ENCODE data around the gene SEC24B.
A peak's percentile ranks its signal among the peaks of the same experiment; 100 is the strongest.
"Not testable (repeated sequence)": the region's sequence is repeated elsewhere in the genome, so short reads cannot be mapped to it uniquely, and the experiment has no call there.

SEC24B gene

GRCh38 chr4:109574443-109574850 is 140.8 kb downstream of the SEC24B start:
- TF ChIP-seq, protein P1, sequence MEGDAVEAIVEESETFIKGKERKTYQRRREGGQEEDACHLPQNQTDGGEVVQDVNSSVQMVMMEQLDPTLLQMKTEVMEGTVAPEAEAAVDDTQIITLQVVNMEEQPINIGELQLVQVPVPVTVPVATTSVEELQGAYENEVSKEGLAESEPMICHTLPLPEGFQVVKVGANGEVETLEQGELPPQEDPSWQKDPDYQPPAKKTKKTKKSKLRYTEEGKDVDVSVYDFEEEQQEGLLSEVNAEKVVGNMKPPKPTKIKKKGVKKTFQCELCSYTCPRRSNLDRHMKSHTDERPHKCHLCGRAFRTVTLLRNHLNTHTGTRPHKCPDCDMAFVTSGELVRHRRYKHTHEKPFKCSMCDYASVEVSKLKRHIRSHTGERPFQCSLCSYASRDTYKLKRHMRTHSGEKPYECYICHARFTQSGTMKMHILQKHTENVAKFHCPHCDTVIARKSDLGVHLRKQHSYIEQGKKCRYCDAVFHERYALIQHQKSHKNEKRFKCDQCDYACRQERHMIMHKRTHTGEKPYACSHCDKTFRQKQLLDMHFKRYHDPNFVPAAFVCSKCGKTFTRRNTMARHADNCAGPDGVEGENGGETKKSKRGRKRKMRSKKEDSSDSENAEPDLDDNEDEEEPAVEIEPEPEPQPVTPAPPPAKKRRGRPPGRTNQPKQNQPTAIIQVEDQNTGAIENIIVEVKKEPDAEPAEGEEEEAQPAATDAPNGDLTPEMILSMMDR (conservative IDR thresholded peaks at IDR 0.05; ENCODE audit: low read depth, low read length), result peak; percentile 33
- DNase-seq (ENCODE audit: low read depth), result no peak
- no peak overlapping the region for H3K4me3 ChIP-seq (ENCODE audit: low read length)

DNA sequence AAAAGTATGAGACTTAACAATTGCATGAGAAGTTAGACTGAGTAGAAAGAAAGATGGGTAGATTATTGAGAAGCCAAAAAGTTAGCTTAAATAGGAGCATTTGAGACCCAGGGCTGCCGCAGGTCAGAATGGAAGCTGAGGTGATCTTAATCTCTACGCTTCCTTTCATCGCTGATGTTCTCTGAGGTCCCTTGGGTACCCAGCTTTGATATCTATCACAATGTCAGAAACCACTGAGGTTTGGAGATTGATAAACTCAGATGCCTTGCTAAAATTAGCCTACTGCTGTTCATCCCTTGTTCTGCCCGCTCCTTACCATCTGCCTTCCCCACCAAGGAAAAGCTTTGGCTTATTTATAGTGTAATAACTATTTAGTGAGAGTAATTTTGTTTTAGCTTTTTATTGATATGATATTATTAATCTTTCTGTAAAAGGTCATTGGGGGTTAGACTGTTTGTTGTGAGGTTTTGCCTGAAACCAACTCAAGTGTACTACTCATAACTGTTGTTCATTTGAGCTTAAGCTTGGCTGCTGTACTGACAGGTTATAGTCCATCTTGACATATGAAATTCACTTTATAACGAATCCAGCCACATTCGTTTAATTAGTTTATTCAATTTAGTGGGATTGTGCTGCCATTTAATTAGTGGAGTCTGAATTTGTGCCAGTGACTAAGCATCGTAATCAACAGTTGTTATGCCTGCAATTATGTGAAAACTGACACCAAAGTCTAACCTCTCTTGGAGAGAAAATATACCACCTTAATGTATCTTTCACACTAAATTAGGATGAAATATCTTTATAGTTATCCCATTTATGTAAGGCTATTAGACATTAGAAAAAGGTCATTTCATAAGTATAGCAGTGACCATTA is 141.6 kb downstream of the SEC24B start:
- H3K4me3 ChIP-seq (ENCODE audit: low read length), result no peak overlapping the region
- DNase-seq (ENCODE audit: low read depth), result no peak
- TF ChIP-seq, protein P1 (conservative IDR thresholded peaks at IDR 0.05; ENCODE audit: low read depth, low read length), result no peak

GRCh38 chr4:109576462-109576861 is 142.8 kb downstream of the SEC24B start:
- TF ChIP-seq, protein P1 (conservative IDR thresholded peaks at IDR 0.05; ENCODE audit: low read depth, low read length), result no peak
- no peak for DNase-seq (ENCODE audit: low read depth)
- H3K4me3 ChIP-seq (ENCODE audit: low read length), result no peak overlapping the region

DNA sequence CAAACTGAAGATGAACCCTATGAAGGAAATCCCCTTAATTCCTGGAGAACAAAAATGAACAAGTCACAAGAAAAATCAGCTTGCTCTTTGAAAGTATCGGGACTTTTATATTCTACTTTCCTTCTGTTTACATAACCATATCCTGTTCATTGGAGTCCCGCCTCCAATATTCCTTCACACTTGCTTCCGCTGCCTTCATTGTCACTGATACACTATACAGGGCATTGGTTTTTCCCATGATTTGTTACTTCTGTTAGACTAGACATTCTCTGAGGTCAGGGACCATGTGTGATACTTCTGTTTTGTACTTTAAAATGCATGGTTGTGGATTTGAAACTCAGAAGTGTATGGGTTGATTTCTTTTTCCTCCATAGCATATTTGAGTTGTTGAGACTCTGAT is 145.2 kb downstream of the SEC24B start:
- no peak overlapping the region for H3K4me3 ChIP-seq (ENCODE audit: low read length)
- no peak for DNase-seq (ENCODE audit: low read depth)
- TF ChIP-seq, protein P1 (conservative IDR thresholded peaks at IDR 0.05; ENCODE audit: low read depth, low read length), result no peak

GRCh38 chr4:109579997-109580396 is 146.4 kb downstream of the SEC24B start:
- not testable (repeated sequence) for H3K4me3 ChIP-seq (ENCODE audit: low read length); DNase-seq (ENCODE audit: low read depth)

GRCh38 chr4:109588176-109588575 is 154.6 kb downstream of the SEC24B start:
- no peak overlapping the region for H3K4me3 ChIP-seq (ENCODE audit: low read length)
- TF ChIP-seq, protein P1 (conservative IDR thresholded peaks at IDR 0.05; ENCODE audit: low read depth, low read length), result no peak

DNA sequence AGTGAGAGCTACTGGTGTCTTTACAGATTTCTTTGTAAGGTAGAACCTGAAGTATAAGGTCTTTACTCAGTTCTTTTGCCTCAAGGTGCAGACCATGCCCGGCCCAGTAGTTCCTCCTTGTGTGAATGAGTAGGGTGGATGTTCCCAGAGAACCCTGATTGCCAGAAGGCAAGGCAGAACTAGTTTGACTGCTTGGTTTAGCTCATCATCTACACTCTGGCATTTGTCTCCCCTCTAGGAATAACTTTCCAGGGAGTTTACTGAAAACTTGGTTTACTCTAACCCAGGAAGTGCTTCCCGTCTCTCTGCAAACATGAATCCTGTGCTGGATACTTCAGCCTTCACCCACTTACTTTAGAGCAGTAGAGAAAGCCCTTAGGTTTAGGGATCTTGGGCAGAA is 155.5 kb downstream of the SEC24B start:
- TF ChIP-seq, protein P1 (conservative IDR thresholded peaks at IDR 0.05; ENCODE audit: low read depth, low read length), result no peak
- H3K4me3 ChIP-seq (ENCODE audit: low read length), result no peak overlapping the region
- DNase-seq (ENCODE audit: low read depth), result no peak

More at GRCh38 chr4:109588176-109588575, 154.6 kb downstream of the SEC24B start:
- DNase-seq (ENCODE audit: low read depth), result no peak
